A673 (cell line): ENCODE data around the gene C19orf44. TPM values are rescaled to one million over a fixed set of nuclear protein-coding genes. Genes with fewer than 3 reads are reported as not detected.

Experiments used
- BruUV-seq: library from RNA; stranded (reverse); fragments of 400-500 nt; replicated peaks from 2 replicates; lab custom pipeline; 2021; lab: Mats Ljungman, UMichigan
- CTCF ChIA-PET: fragments of 300-600 bp; sonication (Branson Sonifier 250); formaldehyde crosslinking; loops from one replicate; lab custom pipeline; 2022; ENCODE audit warnings: antibody characterized with exemption; lab: Charles Lee
- POLR2A ChIA-PET: fragments of 300-600 bp; sonication (Branson Sonifier 250); formaldehyde crosslinking; loops from one replicate; lab custom pipeline; 2022; ENCODE audit warnings: antibody characterized with exemption; ENCODE audit not compliant: low non-redundant PET; lab: Charles Lee
- DNase-seq: peaks from one replicate; pipeline ENCODE4 v3.0.0-alpha.2; 2015; ENCODE audit warnings: low spot score
- H3K27ac ChIP-seq: fragments of 200-600 bp; sonication (generic); 2 replicates; pipeline ENCODE4 v1.5.1; 2016; ENCODE audit warnings: mixed run types, low read depth, mild to moderate bottlenecking, mixed read lengths, antibody characterized with exemption, low read length; ENCODE audit not compliant: poor library complexity, severe bottlenecking
- H3K27me3 ChIP-seq: fragments of 200-600 bp; sonication (generic); replicated peaks from 2 replicates; pipeline ENCODE4 v1.6.1; 2017; ENCODE audit warnings: mixed run types, low read depth, mild to moderate bottlenecking, mixed read lengths, antibody characterized with exemption, low read length; ENCODE audit not compliant: insufficient read depth, poor library complexity
- H3K36me3 ChIP-seq: fragments of 200-600 bp; sonication (generic); 2 replicates; pipeline ENCODE4 v1.6.1; 2016; ENCODE audit warnings: mixed run types, mild to moderate bottlenecking, mixed read lengths, antibody characterized with exemption, low read length; ENCODE audit not compliant: insufficient read depth, poor library complexity, severe bottlenecking
- H3K4me1 ChIP-seq: fragments of 200-600 bp; sonication (generic); 2 replicates; pipeline ENCODE4 v1.6.1; 2017; ENCODE audit warnings: mixed run types, mild to moderate bottlenecking, mixed read lengths, antibody characterized with exemption, low read length; ENCODE audit not compliant: insufficient read depth, poor library complexity, severe bottlenecking
- H3K4me3 ChIP-seq: fragments of 200-600 bp; sonication (generic); 2 replicates; pipeline ENCODE4 v1.5.1; 2016; ENCODE audit warnings: low read depth, mixed run types, mild to moderate bottlenecking, mixed read lengths, low read length; ENCODE audit not compliant: poor library complexity, severe bottlenecking
- H3K9me3 ChIP-seq: fragments of 200-600 bp; sonication (generic); 2 replicates; pipeline ENCODE4 v1.6.1; 2016; ENCODE audit warnings: mixed run types, low read depth, mild to moderate bottlenecking, mixed read lengths, antibody characterized with exemption, low read length; ENCODE audit not compliant: poor library complexity, severe bottlenecking
- EZH2 ChIP-seq: fragments of 200-600 bp; sonication (generic); IDR thresholded peaks from 2 replicates; pipeline ENCODE4 v1.6.1; 2017; ENCODE audit warnings: borderline replicate concordance, low read depth, mild to moderate bottlenecking, mixed read lengths, antibody characterized with exemption, low read length; ENCODE audit not compliant: poor library complexity, severe bottlenecking
- intact Hi-C: fragments of 100-400 bp; cut with micrococcal nuclease; formaldehyde crosslinking; loops from one replicate; pipeline ENCODE4 v1.10.0; 2022; ENCODE audit not compliant: unreplicated experiment
- total RNA-seq: library from RNA; stranded (reverse); gene quantifications from 2 replicates; pipeline ENCODE4 v1.2.3, GENCODE V29; 2021
- TF ChIP-seq, protein P1 (sequence below): fragments of 300-800, 200-600 bp; sonication (generic); conservative IDR thresholded peaks from 2 replicates; pipeline ENCODE4 v1.5.1; 2017; ENCODE audit warnings: low read depth, mild to moderate bottlenecking, antibody characterized with exemption, low read length, moderate library complexity, mixed read lengths

C19orf44 gene
- total RNA-seq, 1 experiment from 2014 or later, result 9.8 TPM

DNA sequence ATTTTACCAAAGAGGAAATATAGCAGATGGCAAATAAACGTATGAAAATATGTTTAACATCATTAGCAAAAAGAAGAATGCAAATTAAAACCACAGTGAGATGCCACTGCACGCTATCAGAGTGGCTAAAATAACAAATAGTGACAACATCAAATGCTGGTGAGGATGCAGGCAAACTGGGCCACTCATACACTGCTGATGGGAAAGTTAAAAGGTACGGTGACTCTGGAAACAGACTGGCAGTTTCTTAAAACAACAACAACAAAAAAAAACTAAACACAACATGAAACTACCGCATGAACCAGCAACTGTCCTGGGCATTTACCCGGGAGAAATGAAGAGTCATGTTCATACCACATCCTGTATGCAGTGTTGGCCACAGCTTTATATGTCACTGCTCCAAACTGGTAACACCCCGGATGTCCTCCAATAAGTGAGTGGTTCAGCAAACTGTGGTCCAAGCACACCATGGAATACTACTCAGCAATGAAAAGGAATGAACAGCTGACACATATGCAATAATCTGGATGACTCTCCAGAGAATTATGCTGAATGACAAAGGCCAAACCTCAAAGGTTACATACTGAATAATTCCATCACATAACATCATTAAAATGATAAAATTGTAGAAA is 46.7 kb upstream of the C19orf44 start:
- H3K4me1 ChIP-seq, result peaks cover 28% of the 10 kb centered on the region
- no peaks in the 10 kb centered on the region for H3K36me3 ChIP-seq
- no peak overlapping the region for H3K4me3 ChIP-seq
- intact Hi-C loops, result no loop called here
- no peaks in the 10 kb centered on the region for H3K27me3 ChIP-seq
- ChIA-PET POLR2A (no interaction called here), CTCF (no interaction called here)
- H3K9me3 ChIP-seq, result no peaks in the 10 kb centered on the region
- DNase-seq, result no peak
- no peak overlapping the region for H3K27ac ChIP-seq
- BruUV-seq, result no TSS peak
- TF ChIP-seq, protein P1, sequence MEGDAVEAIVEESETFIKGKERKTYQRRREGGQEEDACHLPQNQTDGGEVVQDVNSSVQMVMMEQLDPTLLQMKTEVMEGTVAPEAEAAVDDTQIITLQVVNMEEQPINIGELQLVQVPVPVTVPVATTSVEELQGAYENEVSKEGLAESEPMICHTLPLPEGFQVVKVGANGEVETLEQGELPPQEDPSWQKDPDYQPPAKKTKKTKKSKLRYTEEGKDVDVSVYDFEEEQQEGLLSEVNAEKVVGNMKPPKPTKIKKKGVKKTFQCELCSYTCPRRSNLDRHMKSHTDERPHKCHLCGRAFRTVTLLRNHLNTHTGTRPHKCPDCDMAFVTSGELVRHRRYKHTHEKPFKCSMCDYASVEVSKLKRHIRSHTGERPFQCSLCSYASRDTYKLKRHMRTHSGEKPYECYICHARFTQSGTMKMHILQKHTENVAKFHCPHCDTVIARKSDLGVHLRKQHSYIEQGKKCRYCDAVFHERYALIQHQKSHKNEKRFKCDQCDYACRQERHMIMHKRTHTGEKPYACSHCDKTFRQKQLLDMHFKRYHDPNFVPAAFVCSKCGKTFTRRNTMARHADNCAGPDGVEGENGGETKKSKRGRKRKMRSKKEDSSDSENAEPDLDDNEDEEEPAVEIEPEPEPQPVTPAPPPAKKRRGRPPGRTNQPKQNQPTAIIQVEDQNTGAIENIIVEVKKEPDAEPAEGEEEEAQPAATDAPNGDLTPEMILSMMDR, result no peak
- no peak for TF ChIP-seq EZH2

- no peak for TF ChIP-seq EZH2
- TF ChIP-seq, protein P1, result no peak
- no peaks in the 10 kb centered on the region for H3K36me3 ChIP-seq
- no peaks in the 10 kb centered on the region for H3K27me3 ChIP-seq
- no TSS peak for BruUV-seq
- no peak overlapping the region for H3K4me3 ChIP-seq
- H3K27ac ChIP-seq, result no peak overlapping the region
- peaks cover 17% of the 10 kb centered on the region for H3K4me1 ChIP-seq
- CTCF ChIA-PET, result interaction anchor here (0.6 kb wide), 1 partner anchor 11 kb away, joined by 3 read pairs; no protein-coding TSS in a partner anchor
- intact Hi-C loops, result no loop called here
- POLR2A ChIA-PET, result no interaction called here
- H3K9me3 ChIP-seq, result no peaks in the 10 kb centered on the region
- DNase-seq, result no peak
These were observed 43.9 kb upstream of the C19orf44 start for GRCh38 chr19:16452325-16452724.

DNA sequence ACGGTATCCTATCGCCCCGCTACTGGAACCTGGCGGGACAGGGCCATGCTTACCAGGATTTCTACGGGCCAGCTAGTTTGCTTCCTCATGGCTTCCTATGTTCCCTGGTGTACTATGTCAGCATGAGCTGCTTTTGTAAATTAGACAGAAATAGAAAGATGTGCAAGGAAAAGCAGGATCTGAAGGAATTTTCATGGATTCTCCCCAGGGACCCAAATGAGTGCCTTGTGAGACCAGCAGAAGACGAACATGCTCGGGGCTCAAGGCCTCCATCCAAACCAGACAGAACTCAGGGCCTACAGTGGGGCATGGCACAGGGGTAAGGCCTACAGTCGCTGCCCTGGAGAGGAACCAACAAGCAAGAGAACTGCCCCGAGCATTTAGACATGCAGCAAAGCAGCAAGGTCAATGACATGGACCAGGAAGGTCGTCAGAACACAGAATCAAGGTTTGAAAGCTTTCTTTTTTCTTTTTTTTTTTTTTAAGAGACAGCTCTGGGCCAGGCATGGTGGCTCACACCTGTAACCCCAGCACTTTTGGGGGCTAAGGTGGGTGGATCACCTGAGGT is 41.8 kb upstream of the C19orf44 start:
- Histone ChIP-seq H3K27me3 (no peaks in the 10 kb centered on the region), H3K4me3 (no peak overlapping the region), H3K36me3 (no peaks in the 10 kb centered on the region), H3K27ac (peak overlapping the region; percentile 37), H3K9me3 (no peaks in the 10 kb centered on the region), H3K4me1 (peaks cover 24% of the 10 kb centered on the region)
- ChIA-PET POLR2A (no interaction called here), CTCF (interaction anchor here (0.6 to 0.8 kb wide), 2 partner anchors 12 to 67 kb away, joined by 3 read pairs; no protein-coding TSS in a partner anchor)
- no TSS peak for BruUV-seq
- intact Hi-C loops, result no loop called here
- no peak for DNase-seq
- TF ChIP-seq EZH2, result no peak
- TF ChIP-seq, protein P1, result no peak
